GM18861 (cell line): ENCODE measurements around the gene FSCB.
"Not testable (repeated sequence)": the region's sequence is repeated elsewhere in the genome, so short reads cannot be mapped to it uniquely, and the experiment has no call there.

Experiments
- ATAC-seq: cut with Tn5 transposase; IDR thresholded peaks from one replicate; pipeline ENCODE4 v1.9.1; 2021; ENCODE audit not compliant: unreplicated experiment

Gene FSCB, protein sequence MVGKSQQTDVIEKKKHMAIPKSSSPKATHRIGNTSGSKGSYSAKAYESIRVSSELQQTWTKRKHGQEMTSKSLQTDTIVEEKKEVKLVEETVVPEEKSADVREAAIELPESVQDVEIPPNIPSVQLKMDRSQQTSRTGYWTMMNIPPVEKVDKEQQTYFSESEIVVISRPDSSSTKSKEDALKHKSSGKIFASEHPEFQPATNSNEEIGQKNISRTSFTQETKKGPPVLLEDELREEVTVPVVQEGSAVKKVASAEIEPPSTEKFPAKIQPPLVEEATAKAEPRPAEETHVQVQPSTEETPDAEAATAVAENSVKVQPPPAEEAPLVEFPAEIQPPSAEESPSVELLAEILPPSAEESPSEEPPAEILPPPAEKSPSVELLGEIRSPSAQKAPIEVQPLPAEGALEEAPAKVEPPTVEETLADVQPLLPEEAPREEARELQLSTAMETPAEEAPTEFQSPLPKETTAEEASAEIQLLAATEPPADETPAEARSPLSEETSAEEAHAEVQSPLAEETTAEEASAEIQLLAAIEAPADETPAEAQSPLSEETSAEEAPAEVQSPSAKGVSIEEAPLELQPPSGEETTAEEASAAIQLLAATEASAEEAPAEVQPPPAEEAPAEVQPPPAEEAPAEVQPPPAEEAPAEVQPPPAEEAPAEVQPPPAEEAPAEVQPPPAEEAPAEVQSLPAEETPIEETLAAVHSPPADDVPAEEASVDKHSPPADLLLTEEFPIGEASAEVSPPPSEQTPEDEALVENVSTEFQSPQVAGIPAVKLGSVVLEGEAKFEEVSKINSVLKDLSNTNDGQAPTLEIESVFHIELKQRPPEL

DNA sequence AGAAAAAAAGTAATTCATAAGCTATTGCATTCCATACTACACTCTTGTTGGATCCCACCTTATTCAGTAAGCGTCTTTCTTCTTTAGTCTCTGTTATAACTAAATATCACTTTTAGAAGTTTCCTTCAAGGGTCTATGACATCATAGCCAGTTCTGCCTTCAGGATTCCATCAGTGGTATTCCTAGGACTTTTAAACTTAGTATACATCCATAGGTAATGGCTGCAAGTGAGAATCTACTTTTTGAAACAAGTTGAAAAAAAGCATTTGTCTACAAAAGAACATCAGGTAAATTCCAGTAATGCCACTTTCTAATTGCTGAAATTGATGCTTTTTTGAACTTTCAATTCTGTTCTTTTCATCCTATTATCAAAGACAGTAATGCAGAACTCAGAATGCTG is at the start of gene FSCB:
Gene FSCB (minus strand): TSS at position 101 of the 400 bp plus-strand sequence. CDS start 296 bp downstream, outside the sequence.
- no peak for ATAC-seq

DNA sequence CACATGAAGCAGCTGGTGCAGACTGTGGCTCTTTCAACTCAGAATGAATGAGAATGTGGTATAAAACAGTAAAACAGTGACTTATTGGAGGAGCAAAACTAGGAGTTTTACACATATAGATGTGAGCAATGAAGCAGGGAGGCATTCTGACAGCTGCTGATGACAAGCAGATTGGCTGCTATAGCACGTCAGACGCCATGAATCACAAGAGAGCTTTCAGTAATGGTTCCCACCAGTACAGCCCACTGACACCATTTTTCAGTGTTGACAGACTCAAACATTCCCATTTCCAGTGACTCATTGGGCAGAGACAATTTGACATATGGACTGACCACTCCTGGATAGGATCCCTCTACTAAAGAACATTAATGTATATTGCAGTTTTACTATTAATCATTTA is 24.6 kb upstream of the FSCB start:
- ATAC-seq, result no peak

DNA sequence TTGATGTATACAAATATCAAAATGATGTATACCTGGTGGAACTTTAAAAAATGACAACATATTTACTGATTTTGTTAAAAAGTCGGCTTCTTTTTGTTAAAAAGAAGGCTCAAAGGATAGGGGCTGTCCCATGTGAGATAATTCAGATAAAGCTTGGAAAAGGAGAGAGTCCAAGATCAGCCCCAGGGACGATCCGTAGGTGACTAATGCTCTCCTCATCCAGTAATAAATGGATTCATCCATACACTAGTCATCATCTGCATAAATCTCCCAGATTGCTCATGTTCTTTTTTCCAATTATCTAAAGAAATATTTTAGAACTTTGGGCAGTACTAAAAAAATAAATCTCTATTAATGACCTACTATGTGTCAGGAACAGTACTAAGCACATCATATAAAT is 23.4 kb upstream of the FSCB start:
- no peak for ATAC-seq

DNA sequence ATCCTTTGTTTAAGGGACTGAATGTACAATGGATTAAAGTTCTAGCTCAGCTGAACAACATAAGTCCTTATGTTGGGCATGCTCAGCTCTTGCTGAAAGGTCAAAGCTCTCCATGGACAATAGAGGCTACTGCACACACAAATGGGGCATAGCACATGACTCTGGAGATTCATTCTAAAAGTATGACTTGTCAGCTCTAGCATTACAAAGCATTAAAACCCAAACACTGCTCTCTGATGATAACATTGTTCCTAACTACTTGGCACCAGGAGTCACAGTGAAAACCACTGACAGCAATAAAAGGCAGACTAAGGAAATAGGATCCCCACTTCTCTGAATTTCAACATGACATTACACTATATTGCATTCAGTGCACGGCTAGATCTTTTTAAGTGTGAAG is 21.9 kb upstream of the FSCB start:
- no peak for ATAC-seq

DNA sequence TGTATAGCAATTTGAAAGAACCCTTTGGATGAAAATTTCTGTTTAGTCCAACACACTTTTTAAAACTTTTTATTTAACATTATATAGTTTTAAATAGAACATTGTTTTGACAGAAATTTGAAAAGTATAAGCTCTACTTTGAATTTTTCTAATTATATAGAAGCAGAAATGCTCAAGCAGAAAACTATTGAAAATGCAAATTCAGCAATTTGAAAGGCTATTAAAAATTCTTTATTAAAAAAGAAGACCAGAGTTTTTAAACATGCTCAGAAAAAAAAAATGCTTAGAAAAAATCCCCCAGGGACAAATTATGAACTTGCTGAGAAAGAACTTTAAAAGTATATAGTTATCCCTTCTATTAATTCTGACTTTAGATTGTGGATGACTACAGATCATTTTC is 21.1 kb upstream of the FSCB start:
- no peak for ATAC-seq

DNA sequence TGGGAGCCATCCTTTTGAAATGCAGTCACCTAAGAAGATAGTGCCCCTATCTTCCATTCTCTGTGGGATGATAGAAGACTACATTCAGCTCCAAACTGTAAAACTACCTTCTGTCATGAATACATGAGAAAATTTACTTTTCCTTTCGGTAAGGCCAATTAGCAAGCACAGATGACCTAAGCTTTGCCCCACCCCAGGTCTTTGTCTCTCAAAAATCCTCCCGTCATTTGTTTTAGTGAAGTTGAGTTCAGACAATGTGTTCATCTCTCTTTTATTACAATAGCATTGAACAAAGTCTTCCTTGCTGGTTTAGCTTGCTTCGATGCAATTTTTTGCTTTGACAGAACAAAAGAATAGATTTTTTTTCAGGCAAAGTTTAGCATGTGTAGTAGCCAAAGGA is 18.2 kb upstream of the FSCB start:
- no peak for ATAC-seq

DNA sequence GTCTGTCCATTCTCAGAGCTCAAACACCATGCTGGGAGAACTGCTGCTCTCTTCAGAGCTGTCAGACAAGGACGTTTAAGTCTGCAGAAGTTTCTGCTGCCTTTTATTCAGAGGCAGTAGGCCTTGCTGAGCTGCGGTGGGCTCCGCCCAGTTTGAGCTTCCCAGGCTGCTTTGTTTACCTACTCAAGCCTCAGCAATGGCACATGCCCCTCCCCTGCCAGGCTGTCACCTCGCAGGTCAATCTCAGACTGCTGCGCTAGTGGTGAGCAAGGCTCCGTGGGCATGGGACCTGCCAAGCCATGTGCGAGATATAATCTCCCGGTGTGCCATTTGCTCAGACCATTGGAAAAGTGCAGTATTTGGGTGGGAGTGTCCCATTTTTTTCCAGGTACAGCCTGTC is 8.6 kb upstream of the FSCB start:
- not testable (repeated sequence) for ATAC-seq

DNA sequence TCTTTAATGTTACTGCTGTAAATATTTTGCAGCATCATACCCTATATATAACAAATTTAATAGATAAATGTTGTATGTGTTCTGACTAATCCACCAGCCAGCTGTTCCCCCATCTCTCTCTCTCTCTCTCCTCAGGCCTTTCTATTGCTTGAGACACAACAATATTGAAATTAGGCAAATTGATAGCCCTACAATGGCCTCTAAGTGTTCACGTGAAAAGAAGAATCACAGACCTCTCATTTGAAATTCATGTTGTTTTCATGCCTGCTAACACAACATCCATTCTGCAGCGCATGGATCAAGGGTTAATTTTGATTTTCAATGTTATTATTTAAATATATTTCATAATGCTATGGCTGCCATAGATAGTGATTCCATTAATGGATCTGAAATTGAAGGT is 1.8 kb upstream of the FSCB start:
- no peak for ATAC-seq

DNA sequence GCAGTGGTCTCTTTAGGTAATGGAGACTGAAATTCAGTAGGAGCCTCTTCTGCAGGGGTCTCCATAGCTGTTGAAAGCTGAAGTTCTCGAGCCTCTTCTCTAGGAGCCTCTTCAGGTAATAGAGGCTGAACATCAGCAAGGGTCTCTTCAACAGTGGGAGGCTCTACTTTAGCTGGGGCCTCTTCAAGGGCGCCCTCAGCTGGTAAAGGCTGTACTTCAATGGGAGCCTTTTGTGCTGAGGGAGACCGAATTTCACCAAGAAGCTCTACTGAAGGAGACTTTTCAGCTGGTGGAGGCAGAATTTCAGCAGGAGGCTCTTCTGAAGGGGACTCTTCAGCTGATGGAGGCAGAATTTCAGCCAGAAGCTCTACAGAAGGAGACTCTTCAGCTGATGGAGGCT is 1.5 kb downstream of the FSCB start:
- ATAC-seq, result no peak

DNA sequence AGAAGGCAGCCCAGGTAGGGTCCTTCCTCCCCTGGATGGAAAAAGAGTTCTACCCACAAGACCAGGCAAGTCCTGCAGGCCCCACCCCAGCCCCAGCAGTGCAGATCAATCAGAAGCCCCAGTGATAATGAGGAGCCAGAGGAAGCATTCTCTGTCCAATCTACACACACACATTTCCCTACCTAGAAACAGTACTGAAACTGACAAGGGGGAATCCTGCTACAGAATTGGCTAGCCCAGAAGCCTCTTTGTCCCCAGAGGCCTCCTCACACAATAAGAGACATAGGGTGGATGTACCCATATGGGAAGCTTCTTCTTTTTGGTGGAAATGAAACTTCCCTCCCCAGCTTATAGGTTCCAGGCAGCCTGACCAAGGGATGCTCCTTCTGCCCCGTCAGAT is 9.9 kb downstream of the FSCB start:
- ATAC-seq, result no peak

DNA sequence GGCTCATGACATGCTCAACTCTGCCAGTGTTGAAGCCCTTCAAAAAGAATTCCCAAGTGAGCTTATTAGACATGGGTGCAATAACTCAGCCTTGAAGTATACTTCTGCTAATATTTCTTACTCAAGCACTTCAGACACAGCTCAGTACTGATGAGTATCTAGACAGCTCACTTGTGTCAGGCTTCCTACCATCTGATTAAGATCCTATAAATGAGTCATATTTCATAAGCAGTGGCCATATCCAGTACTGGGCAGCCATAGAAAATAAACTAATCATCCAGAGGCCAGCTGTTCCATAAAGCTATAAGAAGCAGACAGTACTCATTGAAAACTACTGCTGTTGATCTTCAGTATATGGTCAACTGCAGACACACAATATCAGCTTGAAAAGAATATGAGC is 12.9 kb downstream of the FSCB start:
- ATAC-seq, result no peak

DNA sequence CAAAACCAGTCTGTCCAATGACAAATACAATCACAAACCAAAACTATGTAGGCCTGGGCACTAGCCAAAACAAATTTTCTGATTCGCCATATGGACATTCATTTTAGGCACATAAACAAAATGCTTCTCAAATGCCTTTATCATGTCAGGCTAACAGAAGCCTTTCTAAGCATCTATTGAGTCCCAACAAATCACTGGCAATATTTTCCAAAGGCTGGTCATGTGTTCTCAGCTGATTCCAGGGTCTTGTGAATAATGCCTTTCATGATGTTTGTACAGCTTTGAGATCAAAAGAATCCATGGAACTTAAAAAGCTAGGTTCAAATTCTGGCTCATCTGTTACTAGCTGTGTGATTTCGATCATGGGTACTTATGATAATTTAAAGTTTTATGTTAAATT is 16.1 kb downstream of the FSCB start:
- no peak for ATAC-seq

DNA sequence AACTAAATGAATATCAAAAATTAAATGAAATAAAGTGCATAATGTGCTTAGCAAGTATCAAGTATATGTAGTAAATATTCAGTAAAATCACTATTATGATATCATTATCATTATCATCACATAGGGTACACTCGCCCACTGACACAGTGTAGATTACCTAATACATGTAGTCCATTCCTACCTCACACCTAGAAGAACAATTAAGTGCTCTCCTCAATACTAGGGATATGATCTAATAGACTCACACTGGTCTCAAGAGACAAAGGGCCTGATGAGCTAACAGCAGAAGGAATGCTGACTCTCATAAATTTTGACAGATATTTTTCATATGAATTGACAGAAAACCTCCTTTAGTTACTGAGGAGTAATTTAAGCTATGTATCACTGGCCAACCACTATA is 29.1 kb downstream of the FSCB start:
- no peak for ATAC-seq

DNA sequence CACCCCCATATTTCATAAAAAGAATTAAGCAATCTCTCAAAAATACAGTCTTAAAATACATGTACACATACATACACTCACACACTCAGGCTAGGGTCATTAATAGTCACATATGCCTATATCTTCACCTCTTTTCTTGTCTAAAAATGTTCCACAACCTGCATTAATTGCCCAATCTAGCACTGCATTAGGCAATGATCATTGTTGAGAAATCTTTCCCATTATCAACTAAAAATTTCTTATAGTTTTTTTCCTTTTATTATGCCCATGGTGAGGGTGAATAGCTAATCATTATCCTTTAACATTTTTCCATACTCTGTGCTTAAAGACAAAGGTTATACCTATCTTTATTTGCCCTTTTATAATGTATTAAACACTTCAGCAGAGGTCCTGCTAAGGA is 38.3 kb downstream of the FSCB start:
- no peak for ATAC-seq

DNA sequence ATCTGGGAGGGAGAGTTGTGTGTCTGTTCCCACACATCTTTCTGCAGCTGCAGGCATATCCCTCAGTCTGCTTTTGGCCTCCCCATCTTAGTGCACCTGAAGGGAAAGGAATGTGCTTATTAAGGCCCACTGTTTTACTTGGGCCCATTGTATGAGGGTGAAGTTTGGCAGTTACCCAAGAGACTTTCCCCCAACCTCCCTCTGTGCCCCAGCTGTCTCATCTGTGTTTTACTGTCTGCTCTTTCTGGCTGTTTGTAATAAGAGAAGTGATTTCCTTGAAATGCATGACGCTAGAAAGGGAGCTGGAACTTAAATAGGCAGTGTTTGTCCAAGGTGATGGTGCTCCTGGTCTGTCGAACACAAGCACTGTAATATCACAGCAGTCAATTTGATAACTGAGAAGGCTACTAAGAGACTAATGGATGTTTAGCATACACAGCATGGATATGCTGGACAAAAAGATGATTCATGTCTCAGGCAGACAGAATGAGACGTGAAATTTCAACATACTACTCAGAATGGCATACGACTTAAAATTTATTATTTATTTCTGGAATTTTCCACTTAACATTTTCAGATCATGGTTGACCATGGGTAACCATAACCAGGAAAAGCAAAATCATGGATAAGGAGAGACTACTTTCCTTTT is 43.6 kb downstream of the FSCB start:
- no peak for ATAC-seq

DNA sequence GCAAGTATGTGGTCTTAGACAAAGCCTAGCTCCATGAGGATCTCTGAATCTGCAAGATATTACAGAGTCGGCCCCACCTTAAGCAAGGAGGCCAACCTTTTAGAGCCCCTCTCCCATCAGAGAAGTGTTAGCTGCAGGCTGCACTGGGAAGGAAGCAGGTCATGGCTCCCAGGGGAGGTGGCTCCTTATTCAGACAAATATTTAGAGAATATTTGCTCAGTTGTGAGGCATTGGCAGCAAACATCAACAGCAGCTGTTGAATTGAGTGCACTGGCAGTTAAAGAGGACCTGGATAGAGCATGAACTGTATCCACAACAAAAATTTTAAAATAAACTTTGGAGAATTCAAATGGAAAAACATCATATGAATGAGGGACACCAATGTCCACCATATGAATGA is 44.7 kb downstream of the FSCB start:
- no peak for ATAC-seq

DNA sequence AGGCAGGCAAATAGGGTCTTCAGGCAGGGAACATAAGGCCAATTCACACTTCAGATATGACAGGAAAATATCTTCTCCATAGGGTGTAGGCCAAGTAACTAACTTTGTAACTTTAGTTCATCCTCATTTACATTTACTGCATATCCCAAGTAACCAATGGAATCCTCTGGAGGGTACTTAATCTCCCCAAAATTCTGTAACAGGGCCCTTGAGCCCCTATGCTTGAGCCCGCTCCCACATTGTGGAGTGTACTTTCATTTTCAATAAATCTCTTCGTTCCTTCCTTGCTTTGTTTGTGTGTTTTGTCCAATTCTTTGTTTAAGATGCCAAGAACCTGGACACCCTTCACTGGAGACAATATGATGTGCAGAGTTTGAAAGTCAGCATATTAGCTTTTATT is 45.3 kb downstream of the FSCB start:
- ATAC-seq, result no peak
